ENCODE results near the gene WNT9B. TPM values are rescaled to one million over a fixed set of nuclear protein-coding genes. Genes with fewer than 3 reads are reported as not detected.

Gene WNT9B
- total and polyA plus RNA-seq, 2 experiments from 2014 or later, result 0.17 TPM; not detected in 1

GRCh38 chr17:46894476-46895151, 43.2 kb downstream of the WNT9B start:
- Mint-ChIP-seq H3K4me3 (no peak overlapping the region), H3K4me1 (peaks cover 8% of the 10 kb centered on the region; the same call in 2 of the 3 replicates), H3K27me3 (ENCODE audit: insufficient read depth, low read depth, poor library complexity) (peaks cover 6% of the 10 kb centered on the region), H3K36me3 (ENCODE audit: low read depth) (no peaks in the 10 kb centered on the region), H3K9me3 (peaks cover 12% of the 10 kb centered on the region; the same call in 2 of the 3 replicates), H3K27ac (no peak overlapping the region)
- DNase-seq (ENCODE audit: low spot score), result peak; percentile 45
- Histone ChIP-seq H2AFZ (peak overlapping the region; percentile 74), H3K79me2 (replicated peaks; ENCODE audit: insufficient read depth) (no peaks in the 10 kb centered on the region), H3K36me3 (ENCODE audit: insufficient read depth) (no peaks in the 10 kb centered on the region), H3K27me3 (ENCODE audit: insufficient read depth) (no peaks in the 10 kb centered on the region), H3K4me2 (no peak overlapping the region), H3K9me2 (ENCODE audit: insufficient read depth) (0 out of 2 replicates have a peak, but pooled peaks cover 3% of the 10 kb centered on the region), H4K20me1 (replicated peaks; ENCODE audit: insufficient read depth) (no peaks in the 10 kb centered on the region), H3K4me3 (no peak overlapping the region), H3K4me1 (ENCODE audit: insufficient read depth) (peaks cover 8% of the 10 kb centered on the region), H3K27ac (ENCODE audit: low read depth) (no peak overlapping the region), H3F3A (replicated peaks; ENCODE audit: low read depth) (no peaks in the 10 kb centered on the region)
- TF ChIP-seq ZNF331 (CRISPR knock-in tag; IDR thresholded peaks at IDR 0.05; ENCODE audit: low read depth), result no peak
- peak; percentile 74 for ATAC-seq

- Mint-ChIP-seq H3K27ac (no peak overlapping the region), H3K4me3 (no peak overlapping the region), H3K9me3 (peaks cover 12% of the 10 kb centered on the region; the same call in 2 of the 3 replicates), H3K4me1 (peaks cover 6% of the 10 kb centered on the region; the same call in 2 of the 3 replicates), H3K27me3 (ENCODE audit: insufficient read depth, low read depth, poor library complexity) (peaks cover 4% of the 10 kb centered on the region), H3K36me3 (ENCODE audit: low read depth) (no peaks in the 10 kb centered on the region)
- no peaks in the 10 kb centered on the region for H4K20me1 ChIP-seq (replicated peaks; ENCODE audit: insufficient read depth)
- H3K36me3 ChIP-seq (ENCODE audit: insufficient read depth), result no peaks in the 10 kb centered on the region
- DNase-seq (ENCODE audit: low spot score) (no peak), ATAC-seq (no peak)
- no peak overlapping the region for H3K27ac ChIP-seq (ENCODE audit: low read depth)
- 0 out of 2 replicates have a peak, but pooled peaks cover 3% of the 10 kb centered on the region for H3K9me2 ChIP-seq (ENCODE audit: insufficient read depth)
- no peaks in the 10 kb centered on the region for H3K79me2 ChIP-seq (replicated peaks; ENCODE audit: insufficient read depth)
- no peaks in the 10 kb centered on the region for H3F3A ChIP-seq (replicated peaks; ENCODE audit: low read depth)
- no peak overlapping the region for H3K4me2 ChIP-seq
- H3K4me1 ChIP-seq (ENCODE audit: insufficient read depth), result peaks cover 8% of the 10 kb centered on the region
- peak overlapping the region; percentile 74 for H2AFZ ChIP-seq
- no peak overlapping the region for H3K4me3 ChIP-seq
- H3K27me3 ChIP-seq (ENCODE audit: insufficient read depth), result no peaks in the 10 kb centered on the region
- no peak for TF ChIP-seq ZNF114 (CRISPR knock-in tag; IDR thresholded peaks at IDR 0.05)
- TF ChIP-seq EZH2 (IDR thresholded peaks at IDR 0.05; ENCODE audit: low read depth, unreplicated experiment), result no peak
- TF ChIP-seq CTCF (conservative IDR thresholded peaks at IDR 0.05; ENCODE audit: low read depth in 2 of 2), result no peak
- TF ChIP-seq ZNF331 (CRISPR knock-in tag; IDR thresholded peaks at IDR 0.05; ENCODE audit: low read depth), result no peak
- TF ChIP-seq EZH2phosphoT487 (IDR thresholded peaks at IDR 0.05; ENCODE audit: unreplicated experiment), result no peak
- no peak for TF ChIP-seq JUNB (IDR thresholded peaks at IDR 0.05; ENCODE audit: unreplicated experiment)
- TF ChIP-seq ZNF462 (CRISPR knock-in tag; IDR thresholded peaks at IDR 0.05), result no peak
- no peak for TF ChIP-seq REST (IDR thresholded peaks at IDR 0.05; ENCODE audit: unreplicated experiment)
- no peak for TF ChIP-seq POLR2AphosphoS5 (IDR thresholded peaks at IDR 0.05; ENCODE audit: low read depth)
Observed at GRCh38 chr17:46895171-46895570, 43.8 kb downstream of the WNT9B start.

Measured in GM23338 (cell line).